ENCODE measurements around the gene PARD3B.

Gene PARD3B

DNA sequence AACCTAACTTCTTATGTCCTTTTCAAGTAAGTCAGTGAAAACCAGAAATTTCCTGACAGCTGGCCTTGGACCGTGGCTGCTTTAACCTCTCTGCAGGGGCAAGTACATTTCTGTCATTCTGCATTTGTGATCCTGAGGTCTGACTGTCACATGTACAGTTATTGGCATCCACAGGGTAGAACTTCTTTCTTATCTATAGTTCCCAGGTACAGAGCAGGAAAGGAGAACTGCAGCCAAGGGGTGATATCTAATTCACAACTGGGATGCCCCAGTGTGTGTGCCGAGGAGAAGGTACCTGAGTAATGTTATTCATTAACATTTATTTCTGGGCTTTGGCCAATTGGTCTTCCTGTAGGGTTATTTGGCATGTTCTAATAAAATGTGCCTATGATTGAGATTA lies 468.9 kb downstream of the PARD3B start:
- FAIRE-seq, result no peak
- no peak for TF ChIP-seq POLR2AphosphoS5 (IDR thresholded peaks at IDR 0.05; ENCODE audit: low read depth, low read length)
- no peak for TF ChIP-seq POLR2A (IDR thresholded peaks at IDR 0.05; ENCODE audit: low read depth, low read length)
- no peak for TF ChIP-seq TAF1 (IDR thresholded peaks at IDR 0.05; ENCODE audit: borderline replicate concordance, low read depth, low read length)
- DNase-seq (ENCODE audit: insufficient read length), result no peak

DNA sequence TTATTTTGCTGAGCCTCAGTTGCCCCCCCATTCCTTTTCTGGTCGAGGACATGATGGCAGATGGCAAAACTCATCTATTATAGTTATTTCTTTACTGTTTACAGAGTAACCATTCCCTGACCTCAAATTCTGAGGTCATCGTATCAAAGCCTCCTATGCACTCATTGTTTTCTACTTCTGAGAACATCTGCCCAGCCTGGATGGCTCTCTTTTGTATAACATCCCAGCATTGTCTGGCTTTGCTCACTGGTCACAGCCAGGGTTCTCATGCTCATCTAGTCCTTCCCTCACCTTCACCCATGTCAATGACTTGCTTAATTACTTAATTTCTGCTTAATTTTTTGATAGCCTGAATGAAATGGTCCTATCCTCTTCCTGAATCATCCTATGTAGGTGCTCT lies 472.1 kb downstream of the PARD3B start:
- no peak for DNase-seq (ENCODE audit: insufficient read length)
- FAIRE-seq, result no peak
- TF ChIP-seq POLR2A (IDR thresholded peaks at IDR 0.05; ENCODE audit: low read depth, low read length) (no peak), TAF1 (IDR thresholded peaks at IDR 0.05; ENCODE audit: borderline replicate concordance, low read depth, low read length) (no peak), POLR2AphosphoS5 (IDR thresholded peaks at IDR 0.05; ENCODE audit: low read depth, low read length) (no peak)

DNA sequence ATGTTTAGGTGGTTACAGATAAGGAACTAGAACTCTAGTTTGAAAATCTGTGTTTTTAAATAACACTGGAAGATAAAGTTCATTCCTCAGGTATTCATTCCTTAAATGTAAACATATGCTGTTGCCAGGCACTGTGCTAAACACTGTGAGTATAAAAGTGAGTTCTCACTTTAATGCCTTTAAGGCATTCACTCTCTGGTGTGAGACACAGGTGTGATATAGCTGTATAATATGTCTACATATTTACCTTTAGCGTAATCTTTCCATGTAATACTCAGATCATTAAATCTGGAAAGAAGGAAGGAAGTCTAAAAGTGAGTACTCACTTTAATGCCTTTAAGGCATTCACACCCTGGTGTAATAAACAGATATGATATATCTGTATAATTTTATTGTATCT lies 472.6 kb downstream of the PARD3B start:
- DNase-seq (ENCODE audit: insufficient read length), result no peak
- FAIRE-seq, result no peak
- TF ChIP-seq TAF1 (IDR thresholded peaks at IDR 0.05; ENCODE audit: borderline replicate concordance, low read depth, low read length), result no peak

DNA sequence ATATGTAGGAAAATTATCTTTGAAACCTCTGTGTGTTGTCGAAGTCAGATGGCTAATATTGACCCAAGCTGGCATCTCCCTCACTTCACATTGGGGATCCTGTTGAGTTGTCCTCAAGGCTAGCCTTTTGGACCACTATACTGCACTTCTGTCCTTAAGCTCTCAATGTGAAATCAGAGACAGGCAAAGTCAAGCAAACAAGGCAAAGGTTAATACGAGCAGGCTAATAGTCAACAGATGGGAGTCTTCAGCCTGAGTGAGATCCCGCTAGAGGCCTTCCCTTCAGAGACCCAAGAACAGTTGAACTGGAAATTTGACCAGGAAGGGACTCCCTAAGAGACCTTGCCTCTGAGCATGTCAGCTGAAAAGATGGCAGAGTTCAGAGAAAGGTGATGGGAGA lies 475.4 kb downstream of the PARD3B start:
- FAIRE-seq, result no peak
- DNase-seq (ENCODE audit: insufficient read length), result no peak
- TF ChIP-seq POLR2AphosphoS5 (IDR thresholded peaks at IDR 0.05; ENCODE audit: low read depth, low read length), result no peak
- no peak for TF ChIP-seq POLR2A (IDR thresholded peaks at IDR 0.05; ENCODE audit: low read depth, low read length)
- no peak for TF ChIP-seq TAF1 (IDR thresholded peaks at IDR 0.05; ENCODE audit: borderline replicate concordance, low read depth, low read length)

DNA sequence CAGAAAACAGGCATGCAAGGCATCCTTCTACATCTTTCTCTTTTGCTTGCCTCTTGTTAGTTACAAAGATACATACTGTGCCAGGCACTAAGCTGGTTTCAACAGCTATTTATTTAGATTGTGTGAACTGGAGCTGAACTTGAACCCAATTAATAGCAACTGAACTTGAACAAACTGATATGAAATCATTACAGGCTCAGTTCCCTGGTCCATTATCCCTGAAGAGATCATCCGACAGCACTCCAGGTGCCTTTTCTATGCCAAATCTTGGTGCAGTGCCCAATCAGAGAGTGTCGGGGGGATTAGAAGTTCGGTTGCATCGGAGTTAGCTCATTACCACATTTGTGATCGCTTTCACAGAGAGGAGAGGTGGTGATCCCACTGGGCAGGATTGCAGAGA lies 477.6 kb downstream of the PARD3B start:
- FAIRE-seq, result no peak
- TF ChIP-seq POLR2AphosphoS5 (IDR thresholded peaks at IDR 0.05; ENCODE audit: low read depth, low read length) (no peak), TAF1 (IDR thresholded peaks at IDR 0.05; ENCODE audit: borderline replicate concordance, low read depth, low read length) (no peak), POLR2A (IDR thresholded peaks at IDR 0.05; ENCODE audit: low read depth, low read length) (no peak)
- no peak for DNase-seq (ENCODE audit: insufficient read length)

DNA sequence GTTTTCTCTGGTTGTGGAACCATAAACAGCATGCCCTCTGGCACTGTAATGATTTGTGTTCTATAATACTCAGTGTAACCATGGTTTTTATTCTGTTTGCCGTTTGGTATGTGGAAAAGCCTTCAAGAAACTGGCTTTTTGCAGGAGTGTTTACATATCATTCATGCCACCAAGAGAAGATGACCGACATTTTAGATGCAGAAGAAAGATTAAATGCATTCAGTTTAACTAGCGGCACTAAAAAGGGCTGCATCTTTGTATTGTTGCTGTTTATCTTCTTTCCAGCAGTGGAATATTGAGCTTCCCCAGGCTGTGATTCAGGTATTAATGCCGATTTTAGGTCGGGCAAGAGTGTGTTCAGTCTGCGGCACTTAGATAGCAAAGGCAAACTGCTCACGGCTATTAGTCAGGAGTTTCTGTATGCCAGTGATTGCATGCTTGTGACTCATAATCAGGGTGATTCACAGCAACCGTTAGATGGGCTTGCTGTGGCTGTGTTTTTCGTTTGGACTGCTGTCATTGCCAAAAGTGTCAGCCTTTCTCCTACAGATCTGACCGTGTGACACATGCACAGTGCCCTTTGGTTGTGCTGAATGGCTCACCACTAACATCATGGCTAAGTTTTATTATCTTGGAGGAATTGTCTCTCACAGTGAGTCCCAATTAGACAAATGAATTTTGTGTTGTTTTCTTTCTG lies 479.7 kb downstream of the PARD3B start:
- FAIRE-seq (no peak), DNase-seq (ENCODE audit: insufficient read length) (no peak)
- TF ChIP-seq TAF1 (IDR thresholded peaks at IDR 0.05; ENCODE audit: borderline replicate concordance, low read depth, low read length) (no peak), POLR2A (IDR thresholded peaks at IDR 0.05; ENCODE audit: low read depth, low read length) (no peak), POLR2AphosphoS5 (IDR thresholded peaks at IDR 0.05; ENCODE audit: low read depth, low read length) (no peak)

DNA sequence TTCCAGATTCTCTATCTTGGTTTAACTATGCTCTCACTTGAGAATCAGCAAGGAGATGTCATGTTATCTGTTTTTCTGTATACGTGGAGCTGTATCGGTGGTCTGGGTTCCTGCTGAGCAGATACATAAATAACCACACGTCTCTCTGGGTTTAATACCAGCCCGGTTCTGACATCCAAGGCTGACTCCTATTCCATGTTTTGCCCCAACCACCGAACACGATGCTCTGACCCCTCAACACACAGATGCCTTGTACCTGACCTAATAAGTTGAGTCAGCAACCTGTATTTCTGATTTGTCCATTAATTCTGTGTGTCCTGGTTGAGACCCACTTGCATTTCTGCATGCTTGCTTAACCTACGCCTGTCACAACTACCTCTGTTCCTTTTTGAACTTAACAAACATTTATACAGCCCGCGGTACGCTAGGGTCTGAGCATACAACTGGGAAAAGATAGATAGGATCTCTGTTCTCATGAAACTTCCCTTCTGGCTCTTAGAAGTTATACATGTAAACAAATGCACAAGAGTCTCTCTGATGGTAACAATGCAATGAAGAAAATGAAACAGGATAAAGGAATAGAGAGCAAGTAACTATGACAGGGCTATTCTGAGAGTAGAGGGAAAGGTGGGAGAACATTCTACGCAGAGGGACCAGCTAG lies 480.4 kb downstream of the PARD3B start:
- no peak for FAIRE-seq
- DNase-seq (ENCODE audit: insufficient read length), result no peak
- TF ChIP-seq TAF1 (IDR thresholded peaks at IDR 0.05; ENCODE audit: borderline replicate concordance, low read depth, low read length) (no peak), POLR2A (IDR thresholded peaks at IDR 0.05; ENCODE audit: low read depth, low read length) (no peak), POLR2AphosphoS5 (IDR thresholded peaks at IDR 0.05; ENCODE audit: low read depth, low read length) (no peak)

DNA sequence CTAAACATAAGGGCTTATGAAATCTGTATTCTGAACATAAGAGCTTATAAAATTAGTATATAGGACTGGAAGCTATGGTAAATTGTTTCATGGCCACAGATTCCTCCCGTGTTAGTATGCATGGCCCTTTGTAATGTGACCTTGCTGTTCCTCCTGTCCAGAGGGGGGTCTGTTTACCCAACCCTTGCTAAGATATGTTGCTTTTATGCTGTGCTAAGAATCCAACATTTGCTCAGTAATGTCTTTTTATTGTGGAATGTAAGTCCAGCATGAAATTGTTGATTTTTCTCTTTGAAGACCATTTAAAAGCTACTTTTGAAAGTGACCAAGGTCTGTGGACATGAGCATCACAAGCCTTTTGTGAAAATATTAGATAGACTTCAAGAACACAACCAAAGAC lies 485.4 kb downstream of the PARD3B start:
- no peak for DNase-seq (ENCODE audit: insufficient read length)
- no peak for FAIRE-seq
- TF ChIP-seq POLR2A (IDR thresholded peaks at IDR 0.05; ENCODE audit: low read depth, low read length) (no peak), POLR2AphosphoS5 (IDR thresholded peaks at IDR 0.05; ENCODE audit: low read depth, low read length) (no peak), TAF1 (IDR thresholded peaks at IDR 0.05; ENCODE audit: borderline replicate concordance, low read depth, low read length) (no peak)

DNA sequence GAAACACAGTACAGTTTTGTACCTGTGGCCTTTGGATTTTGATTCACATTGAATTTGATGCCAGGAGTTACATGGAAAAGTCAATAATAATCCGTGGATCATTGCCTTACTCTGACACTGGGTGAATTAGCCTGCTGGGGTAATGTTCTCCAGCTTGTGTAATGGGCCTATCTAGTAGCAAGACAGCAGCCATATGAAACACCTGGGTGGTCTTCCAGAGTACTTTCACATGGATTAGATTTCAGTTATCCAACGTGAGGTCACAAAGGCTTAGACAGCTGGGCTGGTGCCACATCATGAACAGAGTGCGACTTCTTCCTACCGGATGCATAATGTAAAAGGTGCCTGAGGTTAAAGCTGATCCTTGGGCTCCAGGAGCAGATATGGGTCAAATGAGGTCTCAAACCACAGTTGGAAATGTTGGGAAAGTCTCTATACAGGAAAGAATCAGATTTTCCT lies 486.8 kb downstream of the PARD3B start:
- DNase-seq (ENCODE audit: insufficient read length) (no peak), FAIRE-seq (no peak)
- TF ChIP-seq POLR2AphosphoS5 (IDR thresholded peaks at IDR 0.05; ENCODE audit: low read depth, low read length), result no peak
- TF ChIP-seq TAF1 (IDR thresholded peaks at IDR 0.05; ENCODE audit: borderline replicate concordance, low read depth, low read length), result no peak
- TF ChIP-seq POLR2A (IDR thresholded peaks at IDR 0.05; ENCODE audit: low read depth, low read length), result no peak

DNA sequence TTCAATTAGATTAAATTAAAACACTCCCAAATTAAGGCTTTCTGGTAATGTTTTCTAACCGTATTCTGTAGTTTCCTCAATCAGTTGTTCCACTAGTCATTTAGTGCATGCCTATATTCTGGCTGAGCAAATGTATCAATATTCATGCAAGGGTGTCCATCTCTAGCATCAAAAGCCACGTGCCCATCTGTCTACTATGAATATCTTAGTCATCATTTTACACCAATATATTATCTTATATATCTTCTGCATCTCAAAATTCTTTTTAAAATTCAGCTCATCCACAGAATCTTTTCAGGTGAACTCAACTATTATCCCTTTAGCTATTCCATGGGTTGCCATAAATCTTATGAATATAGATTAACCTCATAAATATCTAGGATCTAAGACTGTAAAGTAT lies 488.2 kb downstream of the PARD3B start:
- TF ChIP-seq POLR2AphosphoS5 (IDR thresholded peaks at IDR 0.05; ENCODE audit: low read depth, low read length), result no peak
- TF ChIP-seq POLR2A (IDR thresholded peaks at IDR 0.05; ENCODE audit: low read depth, low read length), result no peak
- no peak for TF ChIP-seq TAF1 (IDR thresholded peaks at IDR 0.05; ENCODE audit: borderline replicate concordance, low read depth, low read length)
- no peak for DNase-seq (ENCODE audit: insufficient read length)
- FAIRE-seq, result no peak

DNA sequence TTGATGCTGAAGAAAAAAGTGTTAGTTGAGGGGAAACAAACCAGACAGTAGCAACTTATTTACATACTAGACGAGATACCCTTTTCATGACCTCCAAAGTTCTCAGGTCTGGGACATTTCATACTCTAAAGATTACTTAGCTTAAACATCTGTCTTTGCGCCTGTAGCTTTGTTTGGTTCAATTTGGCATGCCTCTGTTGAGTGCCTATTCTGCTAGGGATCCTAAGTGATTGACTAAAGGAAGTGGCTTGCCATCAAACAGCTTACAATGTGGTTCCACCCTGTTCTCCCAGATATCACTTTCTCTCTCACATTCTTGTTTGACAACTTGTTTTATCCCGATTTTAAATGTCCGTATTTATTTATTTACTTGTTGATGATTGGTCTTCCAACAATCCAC lies 488.8 kb downstream of the PARD3B start:
- TF ChIP-seq TAF1 (IDR thresholded peaks at IDR 0.05; ENCODE audit: borderline replicate concordance, low read depth, low read length) (no peak), POLR2A (IDR thresholded peaks at IDR 0.05; ENCODE audit: low read depth, low read length) (no peak), POLR2AphosphoS5 (IDR thresholded peaks at IDR 0.05; ENCODE audit: low read depth, low read length) (no peak)
- FAIRE-seq (no peak), DNase-seq (ENCODE audit: insufficient read length) (no peak)

DNA sequence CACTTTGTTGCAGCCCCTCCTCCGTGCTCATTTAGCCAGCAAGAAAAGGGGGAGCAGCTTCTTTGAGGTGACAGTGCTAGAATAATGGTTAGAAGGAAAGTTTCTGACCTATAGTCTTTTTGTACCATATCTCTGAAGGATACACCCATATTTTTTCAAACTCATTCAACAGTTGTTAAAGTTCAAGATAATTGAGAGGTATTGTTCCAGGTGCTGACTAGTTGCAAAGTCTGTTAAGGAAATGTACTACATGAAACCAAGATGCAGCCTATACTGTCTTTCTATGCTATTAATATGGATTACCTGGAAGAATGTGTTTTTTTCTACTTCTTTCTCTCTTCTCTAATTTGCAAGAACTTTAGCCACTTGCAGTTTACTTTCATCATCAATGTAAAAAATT lies 495.0 kb downstream of the PARD3B start:
- DNase-seq (ENCODE audit: insufficient read length) (no peak), FAIRE-seq (no peak)
- no peak for TF ChIP-seq POLR2AphosphoS5 (IDR thresholded peaks at IDR 0.05; ENCODE audit: low read depth, low read length)
- no peak for TF ChIP-seq POLR2A (IDR thresholded peaks at IDR 0.05; ENCODE audit: low read depth, low read length)
- no peak for TF ChIP-seq TAF1 (IDR thresholded peaks at IDR 0.05; ENCODE audit: borderline replicate concordance, low read depth, low read length)

Data from GM12892 (cell line).